ENCODE data around the gene THRB. TPM values are rescaled to one million over a fixed set of nuclear protein-coding genes. Genes with fewer than 3 reads are reported as not detected.
"Not testable (repeated sequence)": the region's sequence is repeated elsewhere in the genome, so short reads cannot be mapped to it uniquely, and the experiment has no call there.

Gene THRB
- total and polyA plus RNA-seq, 7 experiments from 2014 or later, result 0.05 to 1.0 (median 0.16) TPM; not detected in 4

- ChIA-PET POLR2A (no interaction called here), CTCF (no interaction called here)
- Histone ChIP-seq H3K9me3 (ENCODE audit: control insufficient read depth in 2 of 3, low read length in 3 of 3) (no peaks in the 10 kb centered on the region), H3K4me3 (ENCODE audit: low read length) (no peak overlapping the region), H3K4me1 (ENCODE audit: control insufficient read depth in 2 of 2, insufficient read depth in 2 of 2, low read length in 2 of 2) (no peaks in the 10 kb centered on the region), H3K27me3 (ENCODE audit: control insufficient read depth in 2 of 2, insufficient read depth in 2 of 2, low read length in 2 of 2) (no peaks in the 10 kb centered on the region), H3K27ac (ENCODE audit: low read depth, low read length) (no peak overlapping the region), H3K36me3 (ENCODE audit: control insufficient read depth in 2 of 3, insufficient read depth in 3 of 3, low read length in 3 of 3) (no peaks in the 10 kb centered on the region)
- Mint-ChIP-seq H3K4me1 (no peaks in the 10 kb centered on the region), H3K36me3 (peaks cover 0 to 5% (median 0%) of the 10 kb centered on the region in 5 donors), H3K27ac (no peak overlapping the region), H3K27me3 (peaks cover 0 to 5% (median 0%) of the 10 kb centered on the region in 5 donors), H3K4me3 (no peak overlapping the region), H3K9me3 (peaks cover 0 to 23% (median under 1%) of the 10 kb centered on the region in 11 donors)
- intact Hi-C loops (cut with micrococcal nuclease), result no loop called here
- no peak for ATAC-seq
- no peak for DNase-seq
Measured at GRCh38 chr3:24432989-24433388, 61.7 kb downstream of the THRB start.

GRCh38 chr3:24428481-24428880 is 66.2 kb downstream of the THRB start:
- DNase-seq, result no peak
- no peak overlapping the region for H3K4me3 Mint-ChIP-seq
- H3K36me3 Mint-ChIP-seq, result no peaks in the 10 kb centered on the region
- H3K27me3 Mint-ChIP-seq, result peaks cover 0 to 5% (median 0%) of the 10 kb centered on the region in 5 donors
- H3K27ac Mint-ChIP-seq, result no peak overlapping the region
- Histone ChIP-seq H3K36me3 (ENCODE audit: control insufficient read depth in 2 of 3, insufficient read depth in 3 of 3, low read length in 3 of 3) (no peaks in the 10 kb centered on the region), H3K9me3 (ENCODE audit: control insufficient read depth in 2 of 3, low read length in 3 of 3) (no peaks in the 10 kb centered on the region), H3K27me3 (ENCODE audit: control insufficient read depth in 2 of 2, insufficient read depth in 2 of 2, low read length in 2 of 2) (no peaks in the 10 kb centered on the region), H3K4me1 (ENCODE audit: control insufficient read depth in 2 of 2, insufficient read depth in 2 of 2, low read length in 2 of 2) (no peaks in the 10 kb centered on the region), H3K4me3 (ENCODE audit: low read length) (no peak overlapping the region), H3K27ac (ENCODE audit: low read depth, low read length) (no peak overlapping the region)
- intact Hi-C loops (cut with micrococcal nuclease), result no loop called here
- ChIA-PET POLR2A (no interaction called here), CTCF (no interaction called here)
- no peak for ATAC-seq
- peaks cover 0 to 13% (median 0%) of the 10 kb centered on the region in 11 donors for H3K9me3 Mint-ChIP-seq
- no peaks in the 10 kb centered on the region for H3K4me1 Mint-ChIP-seq

GRCh38 chr3:24426896-24427295 is 67.8 kb downstream of the THRB start:
- Histone ChIP-seq H3K27ac (ENCODE audit: low read depth, low read length) (no peak overlapping the region), H3K4me1 (ENCODE audit: control insufficient read depth in 2 of 2, insufficient read depth in 2 of 2, low read length in 2 of 2) (no peaks in the 10 kb centered on the region), H3K36me3 (ENCODE audit: control insufficient read depth in 2 of 3, insufficient read depth in 3 of 3, low read length in 3 of 3) (no peaks in the 10 kb centered on the region), H3K27me3 (ENCODE audit: control insufficient read depth in 2 of 2, insufficient read depth in 2 of 2, low read length in 2 of 2) (no peaks in the 10 kb centered on the region), H3K9me3 (ENCODE audit: control insufficient read depth in 2 of 3, low read length in 3 of 3) (no peaks in the 10 kb centered on the region), H3K4me3 (ENCODE audit: low read length) (no peak overlapping the region)
- POLR2A ChIA-PET, result no interaction called here
- CTCF ChIA-PET, result interaction anchor here (0.7 kb wide), 1 partner anchor 95 kb away, joined by 3 read pairs; no protein-coding TSS in a partner anchor
- H3K4me1 Mint-ChIP-seq, result no peaks in the 10 kb centered on the region
- ATAC-seq, result no peak
- H3K27ac Mint-ChIP-seq, result no peak overlapping the region
- no peak for DNase-seq
- peaks cover 0 to 5% (median 0%) of the 10 kb centered on the region in 5 donors for H3K27me3 Mint-ChIP-seq
- H3K9me3 Mint-ChIP-seq, result peaks cover 0 to 13% (median 0%) of the 10 kb centered on the region in 11 donors
- H3K36me3 Mint-ChIP-seq, result no peaks in the 10 kb centered on the region
- no peak overlapping the region for H3K4me3 Mint-ChIP-seq
- intact Hi-C loops (cut with micrococcal nuclease), result no loop called here

GRCh38 chr3:24420829-24421228 is 73.8 kb downstream of the THRB start:
- not testable (repeated sequence) for H3K36me3 Mint-ChIP-seq

GRCh38 chr3:24420224-24420623 is 74.4 kb downstream of the THRB start:
- no peak overlapping the region for H3K27ac ChIP-seq (ENCODE audit: low read depth, low read length)
- H3K36me3 ChIP-seq (ENCODE audit: control insufficient read depth in 2 of 3, insufficient read depth in 3 of 3, low read length in 3 of 3), result no peaks in the 10 kb centered on the region
- H3K27me3 ChIP-seq (ENCODE audit: control insufficient read depth in 2 of 2, insufficient read depth in 2 of 2, low read length in 2 of 2), result no peaks in the 10 kb centered on the region
- H3K9me3 ChIP-seq (ENCODE audit: control insufficient read depth in 2 of 3, low read length in 3 of 3), result no peaks in the 10 kb centered on the region
- ATAC-seq, result no peak
- no peak overlapping the region for H3K4me3 ChIP-seq (ENCODE audit: low read length)
- ChIA-PET POLR2A (no interaction called here), CTCF (no interaction called here)
- Mint-ChIP-seq H3K27me3 (no peaks in the 10 kb centered on the region), H3K4me3 (no peak overlapping the region), H3K9me3 (peaks cover 0 to 4% (median 0%) of the 10 kb centered on the region in 11 donors), H3K4me1 (no peaks in the 10 kb centered on the region), H3K27ac (no peak overlapping the region), H3K36me3 (no peaks in the 10 kb centered on the region)
- intact Hi-C loops (cut with micrococcal nuclease), result no loop called here
- no peaks in the 10 kb centered on the region for H3K4me1 ChIP-seq (ENCODE audit: control insufficient read depth in 2 of 2, insufficient read depth in 2 of 2, low read length in 2 of 2)
- no peak for DNase-seq

More at GRCh38 chr3:24420829-24421228, 73.8 kb downstream of the THRB start:
- ATAC-seq; H3K27ac ChIP-seq (ENCODE audit: low read depth, low read length); H3K4me1 ChIP-seq (ENCODE audit: control insufficient read depth in 2 of 2, insufficient read depth in 2 of 2, low read length in 2 of 2); H3K9me3 ChIP-seq (ENCODE audit: control insufficient read depth in 2 of 3, low read length in 3 of 3); DNase-seq; H3K27me3 ChIP-seq (ENCODE audit: control insufficient read depth in 2 of 2, insufficient read depth in 2 of 2, low read length in 2 of 2); H3K4me3 Mint-ChIP-seq; H3K27me3 Mint-ChIP-seq; H3K4me3 ChIP-seq (ENCODE audit: low read length); H3K27ac Mint-ChIP-seq; POLR2A ChIA-PET; H3K36me3 ChIP-seq (ENCODE audit: control insufficient read depth in 2 of 3, insufficient read depth in 3 of 3, low read length in 3 of 3); H3K9me3 Mint-ChIP-seq; intact Hi-C loops (cut with micrococcal nuclease); CTCF ChIA-PET; H3K4me1 Mint-ChIP-seq: not testable (repeated sequence)

- Mint-ChIP-seq H3K36me3 (no peaks in the 10 kb centered on the region), H3K4me1 (no peaks in the 10 kb centered on the region), H3K4me3 (no peak overlapping the region), H3K9me3 (peaks cover 0 to 7% (median 0%) of the 10 kb centered on the region in 11 donors), H3K27ac (no peak overlapping the region), H3K27me3 (no peaks in the 10 kb centered on the region)
- ChIA-PET CTCF (no interaction called here), POLR2A (no interaction called here)
- Histone ChIP-seq H3K4me3 (ENCODE audit: low read length) (no peak overlapping the region), H3K27ac (ENCODE audit: low read depth, low read length) (no peak overlapping the region), H3K4me1 (ENCODE audit: control insufficient read depth in 2 of 2, insufficient read depth in 2 of 2, low read length in 2 of 2) (no peaks in the 10 kb centered on the region), H3K27me3 (ENCODE audit: control insufficient read depth in 2 of 2, insufficient read depth in 2 of 2, low read length in 2 of 2) (no peaks in the 10 kb centered on the region), H3K36me3 (ENCODE audit: control insufficient read depth in 2 of 3, insufficient read depth in 3 of 3, low read length in 3 of 3) (no peaks in the 10 kb centered on the region), H3K9me3 (ENCODE audit: control insufficient read depth in 2 of 3, low read length in 3 of 3) (no peaks in the 10 kb centered on the region)
- no peak for ATAC-seq
- no peak for DNase-seq
- intact Hi-C loops (cut with micrococcal nuclease), result no loop called here
Measured at GRCh38 chr3:24419067-24419791, 75.4 kb downstream of the THRB start.

GRCh38 chr3:24417730-24418129 is 76.9 kb downstream of the THRB start:
- ChIA-PET POLR2A (no interaction called here), CTCF (no interaction called here)
- H3K36me3 Mint-ChIP-seq, result no peaks in the 10 kb centered on the region
- Histone ChIP-seq H3K4me3 (ENCODE audit: low read length) (no peak overlapping the region), H3K27ac (ENCODE audit: low read depth, low read length) (no peak overlapping the region), H3K36me3 (ENCODE audit: control insufficient read depth in 2 of 3, insufficient read depth in 3 of 3, low read length in 3 of 3) (no peaks in the 10 kb centered on the region), H3K4me1 (ENCODE audit: control insufficient read depth in 2 of 2, insufficient read depth in 2 of 2, low read length in 2 of 2) (no peaks in the 10 kb centered on the region), H3K9me3 (ENCODE audit: control insufficient read depth in 2 of 3, low read length in 3 of 3) (no peaks in the 10 kb centered on the region), H3K27me3 (ENCODE audit: control insufficient read depth in 2 of 2, insufficient read depth in 2 of 2, low read length in 2 of 2) (no peaks in the 10 kb centered on the region)
- H3K4me1 Mint-ChIP-seq, result no peaks in the 10 kb centered on the region
- no peak for ATAC-seq
- H3K27me3 Mint-ChIP-seq, result no peaks in the 10 kb centered on the region
- no peak overlapping the region for H3K27ac Mint-ChIP-seq
- DNase-seq, result no peak
- H3K9me3 Mint-ChIP-seq, result peaks cover 0 to 8% (median 0%) of the 10 kb centered on the region in 11 donors
- H3K4me3 Mint-ChIP-seq, result no peak overlapping the region
- intact Hi-C loops (cut with micrococcal nuclease), result no loop called here

Data from naive thymus-derived CD4-positive, alpha-beta T cell (primary cell).